Activated T-cell treated with anti-CD3 and anti-CD28 coated beads, Interleukin-2, amount 50 U/mL, for 72 hours (primary cell): Measurements from ENCODE around the gene ZNF804A. TPM values are rescaled to one million over a fixed set of nuclear protein-coding genes. Genes with fewer than 3 reads are reported as not detected.
"Not testable (repeated sequence)": the region's sequence is repeated elsewhere in the genome, so short reads cannot be mapped to it uniquely, and the experiment has no call there.

Experiments
- ATAC-seq, 2 donors: fragments of 150-1000 bp; cut with Tn5 transposase; replicated peaks in 1 of 2; 2 replicates each; pipeline ENCODE4 v1.10.0; 2021; ENCODE audit warnings: moderate library complexity in 2 of 2, mild to moderate bottlenecking in 1 of 2
- DNase-seq, 2 donors: peaks; one replicate each; pipeline ENCODE4 v3.0.0; 2021 to 2022; ENCODE audit warnings: mixed read lengths in 1 of 2
- H3K27ac Mint-ChIP-seq: one replicate; pipeline ENCODE4 v1.8.0; 2022; ENCODE audit warnings: mild to moderate bottlenecking, moderate library complexity, mixed read lengths
- H3K27me3 Mint-ChIP-seq: one replicate; pipeline ENCODE4 v1.8.0; 2022; ENCODE audit warnings: low read depth, mixed read lengths
- H3K36me3 Mint-ChIP-seq, 2 donors: one replicate each; pipeline ENCODE4 v1.8.0; 2022; ENCODE audit warnings: mixed read lengths in 2 of 2, mild to moderate bottlenecking in 1 of 2; ENCODE audit not compliant: insufficient read depth in 2 of 2
- H3K4me1 Mint-ChIP-seq: one replicate; pipeline ENCODE4 v1.8.0; 2022; ENCODE audit warnings: low read depth, mixed read lengths
- H3K4me3 Mint-ChIP-seq, 2 donors: one replicate each; pipeline ENCODE4 v1.8.0; 2022; ENCODE audit warnings: mild to moderate bottlenecking in 2 of 2, mixed read lengths in 2 of 2, moderate library complexity in 2 of 2
- H3K9me3 Mint-ChIP-seq, 2 donors: one replicate each; pipeline ENCODE4 v1.8.0; 2022; ENCODE audit warnings: mixed read lengths in 2 of 2
- total RNA-seq, 2 donors: library from RNA; stranded (reverse); gene quantifications; one replicate each; pipeline ENCODE4 v1.2.3, GENCODE V29; 2022

Gene ZNF804A
- total RNA-seq, 2 donors from 2014 or later: not detected

DNA sequence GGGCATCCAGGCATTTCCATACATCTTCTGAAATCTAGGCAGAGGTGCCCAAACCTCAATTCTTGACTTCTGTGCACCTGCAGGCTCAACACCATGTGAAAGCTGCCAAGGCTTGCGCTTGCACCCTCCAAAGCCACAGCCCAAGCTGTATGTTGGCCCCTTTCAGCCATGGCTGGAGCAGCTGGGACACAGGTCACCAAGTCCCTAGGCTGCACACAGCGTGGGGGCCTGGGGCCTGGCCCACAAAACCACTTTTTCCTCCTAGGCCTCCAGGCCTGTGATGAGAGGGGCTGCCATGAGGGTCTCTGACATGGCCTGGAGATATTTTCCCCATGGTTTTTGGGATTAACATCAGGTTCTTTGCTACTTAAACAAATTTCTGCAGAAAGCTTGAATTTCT is 288.3 kb downstream of the ZNF804A start:
- not testable (repeated sequence) for H3K27me3 Mint-ChIP-seq, H3K4me3 Mint-ChIP-seq, ATAC-seq, H3K27ac Mint-ChIP-seq, H3K4me1 Mint-ChIP-seq, H3K36me3 Mint-ChIP-seq, DNase-seq
- H3K9me3 Mint-ChIP-seq: peaks cover 3 to 15% of the 10 kb centered on the region in 2 donors

DNA sequence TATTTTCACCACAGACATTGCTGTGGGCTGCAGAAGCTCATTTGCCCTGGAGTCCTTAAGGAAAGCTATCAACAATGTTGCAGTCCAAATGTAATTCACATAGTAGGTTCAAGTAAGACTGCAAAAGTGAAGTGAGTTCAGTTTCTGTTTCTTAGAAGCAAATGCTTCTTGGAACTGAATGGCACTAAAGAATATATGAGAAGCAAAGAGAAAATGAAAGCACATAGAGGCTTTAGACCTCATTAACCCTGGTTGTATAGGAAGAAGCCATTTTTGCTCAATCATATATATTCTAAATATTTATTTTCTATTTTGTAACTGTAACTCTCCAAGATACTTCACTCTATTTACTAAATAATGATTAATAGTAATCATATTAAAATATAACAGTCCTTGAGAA is 292.0 kb downstream of the ZNF804A start:
- H3K4me3 Mint-ChIP-seq: no peak overlapping the region
- no peak overlapping the region for H3K27ac Mint-ChIP-seq
- no peaks in the 10 kb centered on the region for H3K27me3 Mint-ChIP-seq
- no peak for ATAC-seq
- H3K36me3 Mint-ChIP-seq: no peaks in the 10 kb centered on the region
- H3K9me3 Mint-ChIP-seq: peaks cover 1 to 5% of the 10 kb centered on the region in 2 donors
- no peak for DNase-seq
- H3K4me1 Mint-ChIP-seq: no peaks in the 10 kb centered on the region

DNA sequence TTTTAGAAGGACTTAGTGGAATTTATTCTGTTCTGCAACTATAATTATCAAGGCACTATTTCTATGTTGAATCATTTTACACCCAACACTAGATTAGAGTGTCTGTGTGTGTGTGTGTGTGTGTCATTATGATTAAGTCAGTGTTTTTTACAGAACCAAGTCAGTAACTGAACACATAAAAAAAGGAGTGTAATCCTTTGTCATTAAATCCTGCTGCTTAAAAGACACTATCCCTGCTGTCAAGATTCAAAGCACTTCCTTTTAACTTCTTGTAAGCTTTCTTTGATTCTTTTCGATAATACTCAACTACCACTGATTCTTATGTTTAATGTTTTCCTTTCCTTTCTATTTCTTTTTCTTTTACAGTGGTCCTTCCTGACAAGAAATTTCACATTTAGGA is 306.7 kb downstream of the ZNF804A start:
- no peaks in the 10 kb centered on the region for H3K4me1 Mint-ChIP-seq
- DNase-seq (no peak), ATAC-seq (no peak)
- no peaks in the 10 kb centered on the region for H3K27me3 Mint-ChIP-seq
- no peak overlapping the region for H3K4me3 Mint-ChIP-seq
- H3K36me3 Mint-ChIP-seq: no peaks in the 10 kb centered on the region
- no peak overlapping the region for H3K27ac Mint-ChIP-seq
- H3K9me3 Mint-ChIP-seq: peaks cover 2 to 3% of the 10 kb centered on the region in 2 donors

DNA sequence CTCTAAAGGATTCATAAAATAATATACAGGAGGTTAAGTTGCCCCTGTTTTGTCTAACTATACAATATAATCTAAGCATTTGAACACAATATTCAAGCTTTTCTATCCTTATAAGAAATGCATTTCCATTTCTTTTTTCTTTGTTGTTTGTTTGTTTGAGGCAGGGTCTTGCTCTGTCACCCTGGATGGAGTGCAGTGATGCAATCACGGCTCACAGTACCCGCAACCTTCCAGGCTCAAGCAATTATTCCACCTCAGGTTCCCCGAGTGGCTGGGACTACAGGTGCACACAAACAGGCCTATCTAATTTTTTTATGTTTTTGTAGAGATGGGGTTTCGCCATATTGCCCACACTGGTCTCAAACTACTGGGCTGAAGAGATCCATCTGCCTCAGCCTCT is 307.8 kb downstream of the ZNF804A start:
- ATAC-seq (no peak), DNase-seq (no peak)
- H3K27ac Mint-ChIP-seq: no peak overlapping the region
- H3K36me3 Mint-ChIP-seq: no peaks in the 10 kb centered on the region
- H3K4me3 Mint-ChIP-seq: no peak overlapping the region
- H3K27me3 Mint-ChIP-seq: no peaks in the 10 kb centered on the region
- H3K4me1 Mint-ChIP-seq: no peaks in the 10 kb centered on the region
- H3K9me3 Mint-ChIP-seq: peaks cover 3% of the 10 kb centered on the region in 2 donors

DNA sequence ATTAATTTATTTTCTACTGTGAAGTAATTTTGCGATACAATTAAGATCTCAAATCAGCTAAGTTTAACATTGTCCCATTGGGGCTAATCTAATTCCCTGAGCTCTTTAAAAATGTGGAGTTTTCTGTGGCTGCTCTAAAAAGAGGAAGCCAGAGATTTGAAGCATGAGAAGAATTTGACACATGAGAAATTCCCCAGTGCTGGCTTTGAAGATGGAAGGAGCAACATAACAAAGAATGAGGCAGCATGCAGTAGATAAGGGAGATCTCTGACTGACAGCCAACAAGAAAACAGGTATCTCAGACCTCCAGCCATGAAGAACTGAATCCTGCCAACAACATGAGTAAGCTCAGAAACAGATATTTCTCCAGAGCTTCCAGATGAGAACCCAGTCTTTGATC is 308.4 kb downstream of the ZNF804A start:
- H3K9me3 Mint-ChIP-seq: peaks cover 3% of the 10 kb centered on the region in 2 donors

DNA sequence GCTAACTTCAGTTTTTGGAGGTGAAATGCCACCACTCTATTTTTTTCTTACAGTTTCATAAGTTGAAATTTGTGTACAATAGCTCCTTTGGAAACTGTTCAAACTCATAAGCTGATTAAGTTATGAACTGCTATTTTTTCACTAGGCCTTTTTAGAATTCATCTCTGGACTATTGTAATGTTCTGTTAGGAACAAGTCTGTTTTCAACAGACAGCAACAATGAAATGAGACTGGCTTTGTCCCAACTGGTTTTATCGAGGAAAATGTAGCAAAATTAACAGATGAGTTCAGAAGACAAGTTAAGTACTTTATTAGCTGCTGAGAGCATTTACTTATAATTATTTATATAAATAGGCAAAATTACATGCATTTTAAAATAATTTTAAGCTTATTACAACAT is 310.6 kb downstream of the ZNF804A start:
- DNase-seq: no peak
- Mint-ChIP-seq H3K27me3 (no peaks in the 10 kb centered on the region), H3K9me3 (peaks cover 0 to 5% of the 10 kb centered on the region in 2 donors), H3K4me3 (no peak overlapping the region), H3K36me3 (no peaks in the 10 kb centered on the region), H3K27ac (no peak overlapping the region), H3K4me1 (no peaks in the 10 kb centered on the region)
- ATAC-seq: no peak

More for the DNA sequence above, 308.4 kb downstream of the ZNF804A start:
- Mint-ChIP-seq H3K27me3 (no peaks in the 10 kb centered on the region), H3K36me3 (no peaks in the 10 kb centered on the region), H3K4me3 (no peak overlapping the region), H3K27ac (no peak overlapping the region), H3K4me1 (no peaks in the 10 kb centered on the region)
- DNase-seq: no peak
- no peak for ATAC-seq

DNA sequence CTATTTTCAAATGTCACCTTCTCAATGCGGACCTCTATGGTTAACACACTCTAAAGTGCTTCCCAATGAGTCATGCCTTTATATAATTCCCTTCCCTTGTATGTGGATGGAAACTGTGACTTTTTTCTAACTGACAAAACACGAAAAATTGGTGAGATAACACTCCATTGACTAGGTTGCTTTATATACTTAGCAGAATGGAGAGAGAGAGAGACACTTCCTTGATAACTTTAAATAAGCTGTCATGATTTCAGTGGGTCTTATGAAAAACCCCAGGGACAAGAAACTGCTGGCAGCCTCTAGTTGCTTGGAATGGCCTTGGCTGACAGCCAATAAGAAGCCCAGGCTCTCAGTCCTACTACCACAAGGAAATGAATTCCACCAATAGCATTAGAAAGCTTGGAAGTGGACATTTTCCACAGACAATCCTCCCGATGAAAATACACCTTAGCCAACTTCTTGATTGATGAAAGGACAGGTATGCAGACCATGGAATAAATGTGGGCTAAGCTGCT is 322.2 kb downstream of the ZNF804A start:
- DNase-seq (no peak), ATAC-seq (no peak)
- no peaks in the 10 kb centered on the region for H3K36me3 Mint-ChIP-seq
- H3K9me3 Mint-ChIP-seq: peaks cover 9 to 17% of the 10 kb centered on the region in 2 donors
- no peaks in the 10 kb centered on the region for H3K27me3 Mint-ChIP-seq
- no peak overlapping the region for H3K4me3 Mint-ChIP-seq
- H3K27ac Mint-ChIP-seq: no peak overlapping the region
- no peaks in the 10 kb centered on the region for H3K4me1 Mint-ChIP-seq

DNA sequence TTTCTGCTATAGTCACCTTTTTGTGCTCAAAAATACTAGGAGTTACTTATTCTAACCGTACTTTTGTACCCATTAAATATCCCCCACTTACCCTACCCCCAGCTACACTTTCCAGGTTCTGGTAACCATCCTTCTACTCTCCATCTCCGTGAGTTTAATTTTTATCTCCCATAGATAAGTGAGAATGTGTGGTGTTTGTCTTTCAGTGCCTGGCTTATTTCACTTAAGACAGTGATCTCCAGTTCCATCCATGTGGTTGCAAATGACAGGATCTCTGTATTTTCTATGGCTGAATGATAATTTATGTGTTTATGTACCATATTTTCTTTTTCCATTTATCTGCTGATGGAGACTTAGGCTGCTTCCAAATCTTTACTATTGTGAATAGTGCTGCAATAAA is 323.3 kb downstream of the ZNF804A start:
- ATAC-seq (no peak), DNase-seq (no peak)
- Mint-ChIP-seq H3K4me3 (no peak overlapping the region), H3K27me3 (no peaks in the 10 kb centered on the region), H3K36me3 (peaks cover 0 to 3% of the 10 kb centered on the region in 2 donors), H3K4me1 (no peaks in the 10 kb centered on the region), H3K9me3 (peaks cover 12 to 23% of the 10 kb centered on the region in 2 donors), H3K27ac (no peak overlapping the region)

DNA sequence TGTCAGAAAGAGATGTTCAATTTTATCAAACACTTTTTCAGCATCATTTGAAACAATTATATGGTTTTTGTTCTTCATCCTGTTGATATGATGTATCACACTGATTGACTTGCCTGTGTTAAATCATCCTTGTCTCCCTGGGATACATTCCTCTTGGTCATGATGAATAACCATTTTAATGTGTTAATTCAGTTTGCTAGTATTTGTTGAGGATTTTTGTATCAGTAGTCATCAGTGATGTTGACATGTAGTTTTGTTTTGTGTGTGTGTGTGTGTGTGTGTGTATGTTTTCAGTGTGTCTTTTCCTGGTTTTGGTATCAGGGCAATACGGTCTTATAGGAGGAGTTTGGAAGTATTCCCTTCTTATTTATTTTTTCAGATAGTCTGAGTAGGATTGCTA is 325.4 kb downstream of the ZNF804A start:
- Mint-ChIP-seq H3K27ac (no peak overlapping the region), H3K4me3 (no peak overlapping the region), H3K36me3 (peaks cover 0 to 4% of the 10 kb centered on the region in 2 donors), H3K9me3 (peaks cover 6 to 25% of the 10 kb centered on the region in 2 donors), H3K4me1 (no peaks in the 10 kb centered on the region), H3K27me3 (no peaks in the 10 kb centered on the region)
- no peak for DNase-seq
- no peak for ATAC-seq

DNA sequence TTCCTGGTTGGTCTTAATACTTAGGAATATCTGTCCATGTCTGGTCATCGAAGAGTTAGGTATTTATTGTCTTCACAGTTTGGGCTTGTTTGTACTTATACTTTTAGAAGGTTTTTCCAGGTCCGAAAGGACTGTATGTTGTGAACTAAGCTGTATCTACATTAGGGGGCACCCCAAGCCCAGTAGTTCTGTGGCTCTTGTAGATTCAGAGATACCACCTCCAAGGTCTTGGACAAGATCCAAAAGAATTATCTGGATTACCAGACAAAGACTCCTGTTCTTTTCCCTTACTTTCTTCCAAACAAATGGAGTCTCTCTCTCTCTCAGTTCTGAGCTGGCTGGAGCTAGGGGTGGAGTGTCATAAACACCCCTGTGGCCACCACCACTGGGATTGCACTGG is 328.7 kb downstream of the ZNF804A start:
- Mint-ChIP-seq H3K9me3 (peaks cover 8 to 24% of the 10 kb centered on the region in 2 donors), H3K4me1 (no peaks in the 10 kb centered on the region), H3K36me3 (peaks cover under 1 to 4% of the 10 kb centered on the region in 2 donors), H3K4me3 (no peak overlapping the region), H3K27me3 (no peaks in the 10 kb centered on the region), H3K27ac (no peak overlapping the region)
- ATAC-seq: no peak
- no peak for DNase-seq

DNA sequence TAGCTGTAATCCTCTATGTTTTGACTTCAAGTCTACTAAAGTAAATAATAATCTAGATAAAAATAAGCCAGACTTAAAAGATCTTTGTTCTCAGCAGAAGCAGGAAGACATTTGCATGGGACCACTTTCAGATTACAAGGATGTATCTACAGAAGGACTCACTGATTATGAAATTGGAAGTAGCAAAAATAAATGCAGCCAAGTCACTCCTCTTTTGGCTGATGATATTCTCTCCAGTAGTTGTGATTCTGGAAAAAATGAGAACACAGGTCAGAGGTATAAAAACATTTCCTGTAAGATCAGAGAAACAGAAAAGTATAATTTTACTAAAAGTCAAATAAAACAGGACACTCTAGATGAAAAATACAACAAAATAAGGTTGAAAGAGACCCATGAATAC is 338.4 kb downstream of the ZNF804A start:
- no peak for ATAC-seq
- Mint-ChIP-seq H3K27me3 (no peaks in the 10 kb centered on the region), H3K36me3 (peaks cover 0 to 3% of the 10 kb centered on the region in 2 donors), H3K27ac (no peak overlapping the region), H3K4me1 (no peaks in the 10 kb centered on the region), H3K9me3 (peaks cover 9 to 13% of the 10 kb centered on the region in 2 donors), H3K4me3 (no peak overlapping the region)
- DNase-seq: no peak

DNA sequence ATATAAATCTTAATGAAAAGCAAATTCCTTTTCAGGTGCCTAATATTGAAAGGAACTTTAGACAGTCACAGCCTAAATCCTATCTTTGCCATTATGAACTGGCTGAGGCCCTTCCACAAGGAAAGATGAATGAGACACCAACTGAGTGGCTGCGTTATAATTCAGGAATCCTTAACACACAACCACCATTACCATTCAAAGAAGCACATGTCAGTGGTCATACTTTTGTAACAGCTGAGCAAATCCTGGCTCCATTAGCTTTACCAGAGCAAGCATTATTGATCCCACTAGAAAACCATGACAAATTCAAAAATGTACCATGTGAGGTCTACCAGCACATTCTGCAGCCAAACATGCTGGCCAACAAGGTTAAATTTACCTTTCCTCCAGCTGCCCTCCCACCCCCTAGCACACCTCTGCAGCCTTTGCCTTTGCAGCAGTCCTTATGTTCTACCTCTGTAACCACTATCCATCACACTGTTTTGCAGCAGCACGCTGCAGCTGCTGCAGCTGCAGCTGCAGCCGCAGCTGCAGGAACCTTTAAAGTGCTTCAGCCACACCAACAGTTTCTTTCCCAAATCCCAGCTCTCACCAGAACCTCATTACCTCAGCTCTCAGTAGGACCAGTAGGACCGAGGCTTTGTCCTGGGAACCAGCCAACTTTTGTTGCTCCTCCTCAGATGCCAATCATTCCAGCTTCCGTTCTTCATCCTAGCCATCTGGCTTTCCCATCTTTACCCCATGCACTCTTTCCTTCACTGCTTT is 340.1 kb downstream of the ZNF804A start:
- no peak overlapping the region for H3K4me3 Mint-ChIP-seq
- no peak for DNase-seq
- H3K27me3 Mint-ChIP-seq: no peaks in the 10 kb centered on the region
- peaks cover 6 to 13% of the 10 kb centered on the region in 2 donors for H3K9me3 Mint-ChIP-seq
- no peaks in the 10 kb centered on the region for H3K36me3 Mint-ChIP-seq
- ATAC-seq: no peak
- H3K4me1 Mint-ChIP-seq: no peaks in the 10 kb centered on the region
- H3K27ac Mint-ChIP-seq: no peak overlapping the region

DNA sequence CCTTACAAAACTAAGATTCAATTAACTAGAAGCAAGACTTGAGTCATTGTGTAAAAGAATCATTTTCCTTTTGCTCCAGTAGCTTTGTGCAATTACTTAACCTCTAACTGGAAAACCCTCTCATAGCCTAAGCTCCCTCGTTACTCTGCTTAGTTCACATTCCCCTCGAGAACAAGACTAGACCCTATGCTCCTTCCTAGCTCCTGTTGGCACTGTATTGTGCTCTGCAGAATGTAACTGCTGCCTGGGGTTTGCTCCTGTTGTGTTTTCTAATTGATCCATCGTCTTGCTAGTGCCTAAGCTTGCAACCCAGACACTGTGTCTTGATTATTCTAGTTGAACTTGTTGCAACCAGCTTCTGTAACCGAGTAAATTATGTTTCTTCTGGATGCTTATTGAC is 347.0 kb downstream of the ZNF804A start:
- Mint-ChIP-seq H3K27ac (no peak overlapping the region), H3K9me3 (peaks cover 6 to 8% of the 10 kb centered on the region in 2 donors), H3K4me1 (no peaks in the 10 kb centered on the region), H3K36me3 (no peaks in the 10 kb centered on the region), H3K4me3 (no peak overlapping the region), H3K27me3 (no peaks in the 10 kb centered on the region)
- ATAC-seq: no peak
- no peak for DNase-seq

DNA sequence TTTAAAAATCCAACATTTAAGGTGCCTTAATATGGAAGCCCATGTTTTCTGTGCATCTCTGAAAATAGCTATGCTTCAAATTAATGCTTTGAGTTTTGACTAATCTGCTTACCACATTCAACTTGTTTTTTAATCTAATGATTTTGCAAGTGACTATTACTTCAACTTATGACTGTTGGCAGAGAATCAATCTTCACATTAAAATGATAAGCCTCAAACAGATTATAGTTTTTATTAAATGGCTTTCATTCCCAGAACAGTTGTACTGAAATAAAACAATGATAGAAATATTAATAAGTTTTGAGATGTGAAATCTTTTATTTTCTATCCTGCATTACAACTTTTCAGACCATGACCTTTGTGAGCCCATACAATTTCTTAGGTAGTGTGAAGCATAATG is 347.5 kb downstream of the ZNF804A start:
- no peaks in the 10 kb centered on the region for H3K4me1 Mint-ChIP-seq
- DNase-seq: no peak
- peaks cover 6 to 8% of the 10 kb centered on the region in 2 donors for H3K9me3 Mint-ChIP-seq
- H3K36me3 Mint-ChIP-seq: no peaks in the 10 kb centered on the region
- no peak overlapping the region for H3K4me3 Mint-ChIP-seq
- ATAC-seq: no peak
- H3K27ac Mint-ChIP-seq: no peak overlapping the region
- H3K27me3 Mint-ChIP-seq: no peaks in the 10 kb centered on the region
